GM19455 (cell line): ENCODE measurements around the gene TMEM200A.

Experiments
- ATAC-seq: cut with Tn5 transposase; IDR thresholded peaks from one replicate; pipeline ENCODE4 v1.9.1; 2021; ENCODE audit not compliant: unreplicated experiment

The TMEM200A gene

GRCh38 chr6:130423044-130423443 is 57.2 kb downstream of the TMEM200A start:
- ATAC-seq: no peak

GRCh38 chr6:130424710-130425109 is 58.9 kb downstream of the TMEM200A start:
- ATAC-seq: no peak

GRCh38 chr6:130425537-130425936 is 59.7 kb downstream of the TMEM200A start:
- ATAC-seq: no peak

- ATAC-seq: no peak
Observed at GRCh38 chr6:130426066-130426721, 60.4 kb downstream of the TMEM200A start.

- no peak for ATAC-seq
Observed at GRCh38 chr6:130431346-130431852, 65.6 kb downstream of the TMEM200A start.

- ATAC-seq: no peak
Observed at GRCh38 chr6:130432838-130433237, 67.0 kb downstream of the TMEM200A start.

GRCh38 chr6:130434174-130434873 is 68.5 kb downstream of the TMEM200A start:
- ATAC-seq: no peak

- ATAC-seq: no peak
Observed at GRCh38 chr6:130435181-130435580, 69.4 kb downstream of the TMEM200A start.

GRCh38 chr6:130437961-130438360 is 72.1 kb downstream of the TMEM200A start:
- ATAC-seq: no peak

- no peak for ATAC-seq
Observed at GRCh38 chr6:130447374-130447773, 81.6 kb downstream of the TMEM200A start.

- ATAC-seq: no peak
Observed at GRCh38 chr6:130452336-130452735, 86.5 kb downstream of the TMEM200A start.

- no peak for ATAC-seq
Observed at GRCh38 chr6:130453230-130453629, 87.4 kb downstream of the TMEM200A start.

- ATAC-seq: no peak
Observed at GRCh38 chr6:130457605-130458004, 91.8 kb downstream of the TMEM200A start.

- no peak for ATAC-seq
Observed at GRCh38 chr6:130459316-130459715, 93.5 kb downstream of the TMEM200A start.

- ATAC-seq: no peak
Observed at GRCh38 chr6:130460934-130461333, 95.1 kb downstream of the TMEM200A start.

- ATAC-seq: no peak
Observed at GRCh38 chr6:130466052-130466747, 100.4 kb downstream of the TMEM200A start.

GRCh38 chr6:130466748-130467061 is 100.9 kb downstream of the TMEM200A start:
- no peak for ATAC-seq

- ATAC-seq: no peak
Observed at GRCh38 chr6:130467146-130468050, 101.6 kb downstream of the TMEM200A start.

GRCh38 chr6:130470766-130471165 is 104.9 kb downstream of the TMEM200A start:
- no peak for ATAC-seq

- no peak for ATAC-seq
Observed at GRCh38 chr6:130473886-130474285, 108.1 kb downstream of the TMEM200A start.
